Activated CD4-positive, alpha-beta T cell treated with anti-CD3 and anti-CD28 coated beads for 4 hours (primary cell): ENCODE results near the gene SLC4A1.

Experiments used
- DNase-seq, 2 donors: peaks; one replicate each; pipeline ENCODE4 v3.0.0-alpha.2; 2020

Gene SLC4A1

GRCh38 chr17:44283344-44284023, 15.5 kb upstream of the SLC4A1 start:
- DNase-seq, result no peak

- no peak for DNase-seq
Measured at GRCh38 chr17:44282264-44282663, 14.3 kb upstream of the SLC4A1 start.

- DNase-seq, result no peak
Measured at GRCh38 chr17:44281570-44281969, 13.6 kb upstream of the SLC4A1 start.

- no peak for DNase-seq
Measured at GRCh38 chr17:44280392-44280937, 12.5 kb upstream of the SLC4A1 start.

GRCh38 chr17:44279666-44280391, 11.9 kb upstream of the SLC4A1 start:
- no peak for DNase-seq

GRCh38 chr17:44279346-44279665, 11.4 kb upstream of the SLC4A1 start:
- no peak for DNase-seq

GRCh38 chr17:44277976-44278375, 10.0 kb upstream of the SLC4A1 start:
- no peak for DNase-seq

GRCh38 chr17:44273607-44274006, 5.7 kb upstream of the SLC4A1 start:
- DNase-seq, result no peak

- no peak for DNase-seq
Measured at GRCh38 chr17:44272954-44273353, 5.0 kb upstream of the SLC4A1 start.

- no peak for DNase-seq
Measured at GRCh38 chr17:44272321-44272951, 4.5 kb upstream of the SLC4A1 start.

- DNase-seq, result no peak
Measured at GRCh38 chr17:44269535-44270240, 1.8 kb upstream of the SLC4A1 start.

- DNase-seq, result no peak
Measured at GRCh38 chr17:44268709-44269534, 987 bp upstream of the SLC4A1 start.

GRCh38 chr17:44267165-44267455, 825 bp downstream of the SLC4A1 start:
- no peak for DNase-seq

GRCh38 chr17:44266402-44267164, 1.4 kb downstream of the SLC4A1 start:
- no peak for DNase-seq

- no peak for DNase-seq
Measured at GRCh38 chr17:44263345-44263902, 4.5 kb downstream of the SLC4A1 start.

- DNase-seq, result no peak
Measured at GRCh38 chr17:44262654-44263225, 5.2 kb downstream of the SLC4A1 start.

- DNase-seq, result no peak
Measured at GRCh38 chr17:44260296-44260695, 7.6 kb downstream of the SLC4A1 start.

GRCh38 chr17:44258811-44259351, 9.1 kb downstream of the SLC4A1 start:
- no peak for DNase-seq

- no peak for DNase-seq
Measured at GRCh38 chr17:44257815-44258760, 9.8 kb downstream of the SLC4A1 start.

GRCh38 chr17:44256671-44257070, 11.3 kb downstream of the SLC4A1 start:
- DNase-seq, result no peak
